Kidney (tissue), 14 donors: Measurements from ENCODE around the gene BMAL2. TPM values are rescaled to one million over a fixed set of nuclear protein-coding genes. Genes with fewer than 3 reads are reported as not detected.

Experiments
- DNase-seq, 5 donors: peaks; one replicate each; pipeline ENCODE4 v3.0.0-alpha.2; 2013 to 2020
- FAIRE-seq: peaks from 2 replicates; lab custom pipeline; 2012; peaks lifted over from hg19 to GRCh38; lab: Jason Lieb, UNC
- H3K27ac ChIP-seq, 2 donors: one replicate each; pipeline ENCODE4 v1.7.0; 2013; ENCODE audit warnings: low read depth in 2 of 2, low read length in 2 of 2, inconsistent platforms in 1 of 2
- H3K27me3 ChIP-seq: one replicate; pipeline ENCODE4 v1.7.1; 2013; ENCODE audit warnings: low read length, inconsistent platforms; ENCODE audit not compliant: control insufficient read depth, insufficient read depth
- H3K36me3 ChIP-seq, 3 donors: one replicate each; pipeline versions ENCODE4 v1.7.0 to v1.7.1; 2013; ENCODE audit warnings: low read length in 3 of 3, control low read depth in 1 of 3, inconsistent platforms in 1 of 3; ENCODE audit not compliant: insufficient read depth in 3 of 3, control insufficient read depth in 2 of 3
- H3K4me1 ChIP-seq, 3 donors: one replicate each; pipeline versions ENCODE4 v1.7.0 to v1.7.1; 2013; ENCODE audit warnings: low read length in 3 of 3, inconsistent platforms in 1 of 3, low read depth in 1 of 3; ENCODE audit not compliant: control insufficient read depth in 2 of 3, insufficient read depth in 2 of 3
- H3K4me3 ChIP-seq, 3 donors: one replicate each; pipeline versions ENCODE4 v1.7.0 to v1.8.1; 2013; ENCODE audit warnings: low read length in 3 of 3, control low read depth in 1 of 3, inconsistent platforms in 1 of 3
- H3K9ac ChIP-seq, 3 donors: one replicate each; pipeline versions ENCODE4 v1.7.0 to v1.7.1; 2013; ENCODE audit warnings: low read length in 3 of 3, control low read depth in 1 of 3, inconsistent platforms in 1 of 3
- H3K9me3 ChIP-seq, 3 donors: one replicate each; pipeline versions ENCODE4 v1.7.0 to v1.7.1; 2013; ENCODE audit warnings: low read length in 3 of 3, control low read depth in 1 of 3, inconsistent platforms in 1 of 3; ENCODE audit not compliant: control insufficient read depth in 2 of 3, insufficient read depth in 1 of 3
- CTCF ChIP-seq: IDR thresholded peaks from 3 replicates; pipeline ENCODE4 v1.5.1; 2012; ENCODE audit warnings: mild to moderate bottlenecking, moderate library complexity, borderline replicate concordance; ENCODE audit not compliant: insufficient read depth; ENCODE audit errors: extremely low read depth
- intact Hi-C: fragments of 100-400 bp; cut with DNase I; formaldehyde crosslinking; loops from one replicate; pipeline ENCODE4 v1.11.1; 2022
- polyA plus RNA-seq: library from polyadenylated mRNA; stranded (reverse); fragments of 350-450 nt; fragmentation: Illumina TruSeq; extraction: RNeasy Lipid Tissue Mini Kit (QIAGEN cat#74804); gene quantifications from one replicate; pipeline ENCODE4 v1.2.3, GENCODE V29; 2014; ENCODE audit warnings: low read depth, low replicate concordance; ENCODE audit not compliant: insufficient read depth
- total RNA-seq: library from RNA; stranded (reverse); fragmentation: NEBNext Ultra II Directional; extraction: Animal tissue kit (Norgen Biotek cat#: 25700); gene quantifications from one replicate; pipeline ENCODE4 v1.2.1, GENCODE V29; 2021
- donor health status: control.
- donor health status: control.
- donor health status: control.
- donor health status: control.
- donor health status: control.
- donor health status: DM: yes; HTN: yes; CAD: no.
- donor health status: Normal renal cell carcinoma (clear cell type).

Gene BMAL2
- total and polyA plus RNA-seq, 2 donors from 2014 or later, result 0.47 to 12.8 TPM

- intact Hi-C loops, result no loop called here
- H3K9me3 ChIP-seq, result no peaks in the 10 kb centered on the region
- peak in 4 of 5 donors; percentile 61 to 92 (median 77) for DNase-seq
These were observed 49.6 kb downstream of the BMAL2 start for GRCh38 chr12:27382171-27382795.

More at GRCh38 chr12:27382171-27382795, 49.6 kb downstream of the BMAL2 start:
- Histone ChIP-seq H3K4me3 (no peak overlapping the region), H3K9ac (no peak overlapping the region), H3K27me3 (no peaks in the 10 kb centered on the region), H3K4me1 (no peaks in the 10 kb centered on the region), H3K36me3 (no peaks in the 10 kb centered on the region), H3K27ac (no peak overlapping the region)
- TF ChIP-seq CTCF, result no peak
- FAIRE-seq, result no peak

Other genes starting within 250 kb of the BMAL2 start
- 43.6 TPM for gene STK38L, start 88.5 kb upstream of the BMAL2 start, total RNA-seq
- 5.2 TPM for gene STK38L, start 88.5 kb upstream of the BMAL2 start, polyA plus RNA-seq
- 0.38 TPM for gene SMCO2, start 113.9 kb downstream of the BMAL2 start, total RNA-seq
- gene SMCO2, start 113.9 kb downstream of the BMAL2 start, polyA plus RNA-seq, result not detected
- gene PPFIBP1, start 191.4 kb downstream of the BMAL2 start, total RNA-seq, result 175 TPM
- gene PPFIBP1, start 191.4 kb downstream of the BMAL2 start, polyA plus RNA-seq, result 12.7 TPM